Stomach (tissue), 9 donors: ENCODE measurements around the gene MKNK2. TPM values are rescaled to one million over a fixed set of nuclear protein-coding genes. Genes with fewer than 3 reads are reported as not detected.
A peak's percentile ranks its signal among the peaks of the same experiment; 100 is the strongest.
"Not testable (repeated sequence)": the region's sequence is repeated elsewhere in the genome, so short reads cannot be mapped to it uniquely, and the experiment has no call there.

Source experiments
- DNase-seq, 2 donors: peaks; one replicate each; pipeline versions ENCODE4 v3.0.0 to v3.0.0-alpha.2; 2013 to 2019
- H3K27ac ChIP-seq, 5 donors: fragments of 200-600 bp in 4 of 5; sonication (generic) in 4 of 5; one replicate each; pipeline ENCODE4 v1.5.1; 2013 to 2019; ENCODE audit warnings: mild to moderate bottlenecking in 1 of 5, moderate library complexity in 1 of 5
- H3K27me3 ChIP-seq, 3 donors: fragments of 200-600 bp; sonication (generic); one replicate each; pipeline ENCODE4 v1.5.1; 2017 to 2019; ENCODE audit warnings: mixed run types in 1 of 3
- H3K36me3 ChIP-seq, 4 donors: fragments of 200-600 bp; sonication (generic); 1 replicate in 3 of 4; 2 replicates in 1 of 4; pipeline ENCODE4 v1.5.1; 2016 to 2019
- H3K4me1 ChIP-seq, 4 donors: fragments of 200-600 bp; sonication (generic); one replicate each; pipeline ENCODE4 v1.5.1; 2016 to 2019
- H3K4me3 ChIP-seq, 4 donors: fragments of 200-600 bp; sonication (generic) in 3 of 4; one replicate each; pipeline ENCODE4 v1.5.1; 2016 to 2019; ENCODE audit warnings: mild to moderate bottlenecking in 1 of 4
- H3K9me3 ChIP-seq, 4 donors: fragments of 200-600 bp; sonication (generic); one replicate each; pipeline ENCODE4 v1.5.1; 2016 to 2019
- CTCF ChIP-seq, 7 experiments: fragments of 450-650 bp in 4 of 7; fragments of 200-600 bp in 3 of 7; sonication (generic) in 3 of 7; IDR thresholded peaks; one replicate each; pipeline ENCODE4 v1.5.1; 2016 to 2019; ENCODE audit warnings: antibody characterized with exemption in 7 of 7, control low read depth in 2 of 7, mild to moderate bottlenecking in 1 of 7
- EP300 ChIP-seq: sonication (generic); formaldehyde crosslinking; IDR thresholded peaks from one replicate; pipeline ENCODE4 v1.6.1; 2017; ENCODE audit warnings: antibody characterized with exemption
- POLR2A ChIP-seq, 4 donors: fragments of 450-650 bp; IDR thresholded peaks; one replicate each; pipeline ENCODE4 v1.6.1; 2016; ENCODE audit warnings: antibody characterized with exemption in 4 of 4, control low read depth in 2 of 4, mild to moderate bottlenecking in 1 of 4, moderate library complexity in 1 of 4
- POLR2AphosphoS5 ChIP-seq, 3 donors: sonication (generic); formaldehyde crosslinking; IDR thresholded peaks; one replicate each; pipeline ENCODE4 v1.6.1; 2016; ENCODE audit warnings: antibody characterized with exemption in 3 of 3
- WGBS, 5 donors: extraction: QIAGEN DNeasy Blood & Tissue Kit in 3 of 5; methylation state at CpG; one replicate each; pipeline versions ENCODE4 v1.1.5 to v1.1.7; 2013 to 2018; 5-methylcytosine and 5-hydroxymethylcytosine counted together
- intact Hi-C: fragments of 100-400 bp; cut with DNase I; formaldehyde crosslinking; loops from one replicate; pipeline ENCODE4 v1.15.1; 2023; ENCODE audit warnings: low total_unique reads
- polyA plus RNA-seq, 3 donors: library from polyadenylated mRNA; stranded (reverse); fragments of 200-250 nt; gene quantifications; one replicate each; pipeline ENCODE4 v1.2.3, GENCODE V29; 2013
- total RNA-seq, 5 donors: library from RNA; depleted of rRNA; stranded (reverse); fragments of >200 nt; gene quantifications; one replicate each; pipeline versions ENCODE4 v1.1.0 to v1.2.3, GENCODE V29; 2014 to 2016
- donor health status: healthy with polysubstance abuse.
- donor health status: Bipolar disorder and iron deficiency.
- donor health status: healthy.

Gene MKNK2
- total and polyA plus RNA-seq, 8 donors = 38.7 to 192 (median 113) TPM

- TF ChIP-seq EP300 = no peak
- intact Hi-C loops = no loop called here
- peak overlapping the region in 4 of 5 donors; percentile 39 to 100 (median 89) for H3K27ac ChIP-seq
- DNase-seq = no peak
- H3K4me3 ChIP-seq = peak overlapping the region in 1 of 4 donors; percentile 4
- peaks cover 40 to 98% (median 90%) of the 10 kb centered on the region in 4 donors for H3K4me1 ChIP-seq
- no peaks in the 10 kb centered on the region for H3K27me3 ChIP-seq
- H3K9me3 ChIP-seq = no peaks in the 10 kb centered on the region
- peaks cover 0 to 20% (median 15%) of the 10 kb centered on the region in 4 donors for H3K36me3 ChIP-seq
- 53 to 100% (median 80%) methylated on average over 1 to 2 of the region's 2 CpGs for WGBS, 5 donors
Observed at GRCh38 chr19:2089727-2090053, 38.6 kb upstream of the MKNK2 start.

GRCh38 chr19:2089001-2089711, 38.1 kb upstream of the MKNK2 start:
- H3K4me3 ChIP-seq = no peak overlapping the region
- H3K9me3 ChIP-seq = no peaks in the 10 kb centered on the region
- 67 to 78% (median 75%) methylated on average over 14 to 16 of the region's 16 CpGs for WGBS, 5 donors
- intact Hi-C loops = no loop called here
- TF ChIP-seq EP300 = no peak
- TF ChIP-seq CTCF (IDR thresholded peaks at IDR 0.05) = no peak
- no peaks in the 10 kb centered on the region for H3K27me3 ChIP-seq
- peaks cover 0 to 23% (median 21%) of the 10 kb centered on the region in 4 donors for H3K36me3 ChIP-seq
- peak in 1 of 2 donors; percentile 57 for DNase-seq
- H3K4me1 ChIP-seq = peaks cover 38 to 98% (median 87%) of the 10 kb centered on the region in 4 donors
- H3K27ac ChIP-seq = peak overlapping the region; percentile 10 to 100 (median 81)

- Histone ChIP-seq H3K9me3 (no peaks in the 10 kb centered on the region), H3K36me3 (peaks cover 12 to 29% (median 26%) of the 10 kb centered on the region in 4 donors), H3K4me1 (peaks cover 41 to 98% (median 82%) of the 10 kb centered on the region in 4 donors), H3K4me3 (no peak overlapping the region), H3K27me3 (no peaks in the 10 kb centered on the region), H3K27ac (peak overlapping the region in 4 of 5 donors; percentile 26 to 100 (median 64))
- no peak for TF ChIP-seq POLR2AphosphoS5 (IDR thresholded peaks at IDR 0.05)
- no peak for TF ChIP-seq POLR2A (IDR thresholded peaks at IDR 0.05)
- no peak for DNase-seq
- intact Hi-C loops = no loop called here
- 71 to 79% (median 76%) methylated on average over 10 to 14 of the region's 14 CpGs for WGBS, 5 donors
Observed at GRCh38 chr19:2087621-2088100, 36.6 kb upstream of the MKNK2 start.

GRCh38 chr19:2086695-2087620, 35.9 kb upstream of the MKNK2 start:
- H3K27me3 ChIP-seq, H3K4me3 ChIP-seq, intact Hi-C loops, H3K9me3 ChIP-seq: not testable (repeated sequence)
- peak overlapping the region; percentile 16 to 100 (median 44) for H3K27ac ChIP-seq
- peaks cover 41 to 98% (median 79%) of the 10 kb centered on the region in 4 donors for H3K4me1 ChIP-seq
- 45 to 67% (median 54%) methylated on average over 13 of the region's 13 CpGs for WGBS, 5 donors
- H3K36me3 ChIP-seq = peaks cover 13 to 36% (median 32%) of the 10 kb centered on the region in 4 donors
- TF ChIP-seq POLR2AphosphoS5 (IDR thresholded peaks at IDR 0.05) = peak in 2 of 3 donors; percentile 23 to 65
- DNase-seq = peak; percentile 58 to 87

GRCh38 chr19:2084993-2085720, 34.1 kb upstream of the MKNK2 start:
- DNase-seq = peak; percentile 76 to 88
- 61 to 85% (median 77%) methylated on average over 27 to 28 of the region's 28 CpGs for WGBS, 5 donors
- no peak for TF ChIP-seq EP300
- TF ChIP-seq POLR2AphosphoS5 (IDR thresholded peaks at IDR 0.05) = peak in 2 of 3 donors; percentile 54 to 67
- Histone ChIP-seq H3K27me3 (no peaks in the 10 kb centered on the region), H3K9me3 (no peaks in the 10 kb centered on the region), H3K36me3 (peaks cover 17 to 54% (median 47%) of the 10 kb centered on the region in 4 donors), H3K27ac (peak overlapping the region; percentile 19 to 100 (median 74)), H3K4me1 (peaks cover 24 to 98% (median 64%) of the 10 kb centered on the region in 4 donors), H3K4me3 (peak overlapping the region; percentile 14 to 44 (median 40))
- intact Hi-C loops = no loop called here
